HG03039 (cell line): ENCODE results near the gene REG1B.

Source experiments
- ATAC-seq: cut with Tn5 transposase; IDR thresholded peaks from one replicate; pipeline ENCODE4 v1.9.1; 2021; ENCODE audit warnings: mild to moderate bottlenecking, moderate library complexity; ENCODE audit not compliant: unreplicated experiment

Gene REG1B

GRCh38 chr2:79087785-79088364 lies at the start of gene REG1B:
TSS of gene REG1B (minus strand) at chr2:79087993. CDS start at chr2:79087612, 381 bp downstream.
- ATAC-seq, result no peak

- ATAC-seq, result no peak
Observed at GRCh38 chr2:79131687-79132086, 43.9 kb upstream of the REG1B start.

- ATAC-seq, result no peak
Observed at GRCh38 chr2:79129804-79130203, 42.0 kb upstream of the REG1B start.

GRCh38 chr2:79129260-79129659 lies 41.5 kb upstream of the REG1B start:
- no peak for ATAC-seq

- no peak for ATAC-seq
Observed at GRCh38 chr2:79128406-79128805, 40.6 kb upstream of the REG1B start.

- no peak for ATAC-seq
Observed at GRCh38 chr2:79125721-79125985, 37.9 kb upstream of the REG1B start.

GRCh38 chr2:79124907-79125720 lies 37.3 kb upstream of the REG1B start:
- no peak for ATAC-seq

- no peak for ATAC-seq
Observed at GRCh38 chr2:79122676-79123075, 34.9 kb upstream of the REG1B start.

GRCh38 chr2:79120194-79120713 lies 32.5 kb upstream of the REG1B start, which contains the start of gene REG1A:
TSS of gene REG1A (plus strand) at chr2:79120488. CDS start at chr2:79120862, 374 bp downstream.
- ATAC-seq, result no peak

- ATAC-seq, result no peak
Observed at GRCh38 chr2:79116997-79117928, 29.5 kb upstream of the REG1B start.

GRCh38 chr2:79114797-79115494 lies 27.2 kb upstream of the REG1B start:
- ATAC-seq, result no peak

GRCh38 chr2:79112269-79112668 lies 24.5 kb upstream of the REG1B start:
- ATAC-seq, result no peak

- no peak for ATAC-seq
Observed at GRCh38 chr2:79105259-79105658, 17.5 kb upstream of the REG1B start.

- no peak for ATAC-seq
Observed at GRCh38 chr2:79103214-79103613, 15.4 kb upstream of the REG1B start.

GRCh38 chr2:79101024-79101423 lies 13.2 kb upstream of the REG1B start:
- no peak for ATAC-seq

- no peak for ATAC-seq
Observed at GRCh38 chr2:79100285-79100684, 12.5 kb upstream of the REG1B start.

GRCh38 chr2:79099140-79099686 lies 11.4 kb upstream of the REG1B start:
- no peak for ATAC-seq

GRCh38 chr2:79097843-79098242 lies 10.1 kb upstream of the REG1B start:
- ATAC-seq, result no peak

- no peak for ATAC-seq
Observed at GRCh38 chr2:79090693-79091092, 2.9 kb upstream of the REG1B start.

GRCh38 chr2:79086255-79086654 lies 1.5 kb downstream of the REG1B start:
- ATAC-seq, result no peak
